Stimulated activated CD4-positive, alpha-beta T cell treated with anti-CD3 and anti-CD28 coated beads, Interleukin-4, amount 100 ng/mL, for 24 hours (primary cell): ENCODE measurements around the gene CATSPER2.
"Not testable (repeated sequence)": the region's sequence is repeated elsewhere in the genome, so short reads cannot be mapped to it uniquely, and the experiment has no call there.

Source experiments
- DNase-seq: peaks from one replicate; pipeline ENCODE4 v3.0.0-alpha.2; 2020

CATSPER2 gene

GRCh38 chr15:43592841-43593240 lies 55.8 kb downstream of the CATSPER2 start:
- DNase-seq: not testable (repeated sequence)

DNA sequence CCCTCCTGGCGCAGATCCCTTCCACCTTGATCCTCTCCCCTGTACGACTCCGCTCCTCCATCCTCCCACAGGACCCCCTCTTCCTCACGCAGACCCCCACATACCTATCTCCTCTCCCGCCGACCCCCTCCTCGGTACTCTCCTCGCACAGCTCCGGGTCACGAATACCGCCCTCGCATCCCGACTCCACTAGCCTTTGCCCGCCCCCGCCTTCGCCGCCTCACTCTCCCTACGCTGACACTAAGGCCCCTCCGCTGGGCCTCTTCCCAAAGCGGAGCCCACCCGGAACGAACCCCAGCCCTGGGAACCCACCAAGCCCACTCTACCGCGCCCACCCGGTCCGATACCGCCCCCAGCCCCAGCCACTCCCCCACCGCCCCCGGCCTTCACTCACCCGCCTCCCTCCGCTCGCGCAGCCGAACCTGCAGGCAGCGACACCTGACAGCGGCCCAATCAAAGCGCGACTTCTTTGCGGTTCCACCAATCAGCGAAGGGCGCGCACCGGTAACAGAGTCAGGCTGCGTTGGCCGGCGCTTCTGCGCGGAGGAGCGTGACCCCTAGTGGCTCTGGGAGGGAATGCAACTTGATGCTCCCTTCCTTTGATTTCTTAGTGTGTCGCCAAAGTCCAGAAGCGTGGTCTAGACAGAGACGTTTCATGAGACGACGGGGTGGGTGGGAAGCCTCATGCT lies 58.7 kb downstream of the CATSPER2 start, which contains the start of gene PPIP5K1:
Gene PPIP5K1 (minus strand): TSS at position 431 of the 689 bp plus-strand sequence. CDS start 5,704 bp downstream, outside the sequence.
- DNase-seq: not testable (repeated sequence)
